OCI-LY7 (cell line): ENCODE measurements around the gene CEP170B. TPM values are rescaled to one million over a fixed set of nuclear protein-coding genes. Genes with fewer than 3 reads are reported as not detected.

Experiments used
- BruUV-seq: library from RNA; stranded (reverse); fragments of 400-500 nt; replicated peaks from 2 replicates; lab custom pipeline; 2021; lab: Mats Ljungman, UMichigan
- CTCF ChIA-PET: fragments of 300-600 bp; sonication (Branson Sonifier 250); formaldehyde crosslinking; loops from one replicate; lab custom pipeline; 2022; ENCODE audit warnings: antibody characterized with exemption; ENCODE audit not compliant: unreplicated experiment; lab: Charles Lee
- POLR2A ChIA-PET: fragments of 300-600 bp; sonication (Branson Sonifier 250); formaldehyde crosslinking; loops from one replicate; lab custom pipeline; 2022; ENCODE audit warnings: antibody characterized with exemption; lab: Charles Lee
- DNase-seq: peaks from one replicate; pipeline ENCODE4 v3.0.0-alpha.2; 2015; ENCODE audit warnings: low spot score
- H2AFZ ChIP-seq: fragments of 200-600 bp; sonication (generic), shearing (Covaris generic); 2 replicates; pipeline ENCODE4 v1.6.1; 2014; ENCODE audit warnings: mild to moderate bottlenecking, antibody characterized with exemption, low read length, moderate library complexity
- H3K27ac ChIP-seq: fragments of 200-600 bp; sonication (generic); 2 replicates; pipeline ENCODE4 v1.5.1; 2014; ENCODE audit warnings: mixed run types, low read depth, mild to moderate bottlenecking, moderate library complexity, low read length, inconsistent platforms; ENCODE audit not compliant: poor library complexity, severe bottlenecking
- H3K36me3 ChIP-seq: fragments of 200-600 bp; sonication (generic); 2 replicates; pipeline ENCODE4 v1.6.1; 2014; ENCODE audit warnings: mild to moderate bottlenecking, antibody characterized with exemption, low read length, moderate library complexity, mixed read lengths; ENCODE audit not compliant: insufficient read depth
- H3K4me1 ChIP-seq: fragments of 200-600 bp; sonication (generic); 2 replicates; pipeline ENCODE4 v1.5.1; 2014; ENCODE audit warnings: mild to moderate bottlenecking, low read length; ENCODE audit not compliant: insufficient read depth, poor library complexity, severe bottlenecking
- H3K4me2 ChIP-seq: fragments of 200-600 bp; sonication (generic); 2 replicates; pipeline ENCODE4 v1.6.1; 2014; ENCODE audit warnings: mild to moderate bottlenecking, low read length
- H3K4me3 ChIP-seq: fragments of 200-600 bp; sonication (generic); 2 replicates; pipeline ENCODE4 v1.5.1; 2014; ENCODE audit warnings: mild to moderate bottlenecking, low read depth, low read length; ENCODE audit not compliant: poor library complexity, severe bottlenecking
- H3K79me2 ChIP-seq: fragments of 200-600 bp; sonication (generic); 2 replicates; pipeline ENCODE4 v1.6.1; 2016; ENCODE audit warnings: low read depth, mild to moderate bottlenecking, low read length, moderate library complexity, mixed read lengths; ENCODE audit not compliant: insufficient read depth
- H3K9me2 ChIP-seq: fragments of 200-600 bp; sonication (generic); 2 replicates; pipeline ENCODE4 v1.6.1; 2016; ENCODE audit warnings: mild to moderate bottlenecking, low read length, mixed read lengths; ENCODE audit not compliant: insufficient read depth
- H3K9me3 ChIP-seq: fragments of 200-600 bp; sonication (generic); 2 replicates; pipeline ENCODE4 v1.6.1; 2014; ENCODE audit warnings: mild to moderate bottlenecking, mixed run types, low read length, mixed read lengths
- H4K20me1 ChIP-seq: fragments of 200-600 bp; sonication (generic); 2 replicates; pipeline ENCODE4 v1.6.1; 2014; ENCODE audit warnings: mild to moderate bottlenecking, antibody characterized with exemption, low read length, moderate library complexity, mixed read lengths; ENCODE audit not compliant: insufficient read depth
- EZH2phosphoT487 ChIP-seq: fragments of 200-600 bp; sonication (generic); IDR thresholded peaks from 2 replicates; pipeline ENCODE4 v1.6.1; 2018; ENCODE audit warnings: low read depth, borderline replicate concordance, mild to moderate bottlenecking, mixed run types, antibody characterized with exemption, low read length, moderate library complexity, mixed read lengths
- intact Hi-C: fragments of 100-400 bp; cut with micrococcal nuclease; formaldehyde crosslinking; loops from one replicate; pipeline ENCODE4 v1.10.0; 2022; ENCODE audit not compliant: unreplicated experiment
- total RNA-seq, 2 experiments: library from RNA; depleted of rRNA in 1 of 2; stranded (reverse); fragments of >200 nt in 1 of 2; shearing (Covaris generic) in 1 of 2; gene quantifications; 2 replicates each; pipeline ENCODE4 v1.2.3, GENCODE V29; 2014 to 2022
- TF ChIP-seq, protein P1 (sequence below): fragments of 200-600 bp; sonication (generic); conservative IDR thresholded peaks from 2 replicates; pipeline ENCODE4 v1.5.1; 2014; ENCODE audit warnings: mild to moderate bottlenecking, antibody characterized with exemption, low read length, moderate library complexity, mixed read lengths

The CEP170B gene
- total RNA-seq, 2 experiments from 2014 or later = 0.10 to 0.16 TPM

DNA sequence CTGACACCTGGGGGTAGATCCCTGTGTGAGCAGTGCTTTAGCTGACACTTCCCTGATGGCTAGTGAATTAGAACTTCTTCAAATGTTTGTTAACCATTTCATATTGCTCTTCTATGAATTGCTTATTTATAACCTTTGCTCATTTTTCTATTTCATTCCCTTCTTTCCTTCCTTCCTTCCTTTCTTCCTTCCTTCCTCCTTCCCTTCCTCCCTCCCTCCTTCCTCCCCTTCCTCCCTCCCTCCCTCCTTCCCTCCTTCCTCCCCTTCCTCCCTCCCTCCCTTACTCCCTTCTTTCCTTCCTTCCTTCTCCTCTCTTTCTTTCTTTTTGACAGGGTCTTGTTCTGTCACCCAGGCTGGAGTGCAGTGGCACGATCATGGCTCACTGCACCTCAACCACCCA lies 23.3 kb upstream of the CEP170B start:
- Histone ChIP-seq H3K9me2 (no peaks in the 10 kb centered on the region), H4K20me1 (no peaks in the 10 kb centered on the region), H3K36me3 (no peaks in the 10 kb centered on the region), H3K27ac (no peak overlapping the region), H3K4me2 (no peak overlapping the region), H3K4me1 (no peaks in the 10 kb centered on the region), H3K9me3 (no peaks in the 10 kb centered on the region), H3K79me2 (no peaks in the 10 kb centered on the region), H2AFZ (no peak overlapping the region), H3K4me3 (no peak overlapping the region)
- ChIA-PET CTCF (no interaction called here), POLR2A (no interaction called here)
- DNase-seq = no peak
- intact Hi-C loops = no loop called here
- TF ChIP-seq, protein P1, sequence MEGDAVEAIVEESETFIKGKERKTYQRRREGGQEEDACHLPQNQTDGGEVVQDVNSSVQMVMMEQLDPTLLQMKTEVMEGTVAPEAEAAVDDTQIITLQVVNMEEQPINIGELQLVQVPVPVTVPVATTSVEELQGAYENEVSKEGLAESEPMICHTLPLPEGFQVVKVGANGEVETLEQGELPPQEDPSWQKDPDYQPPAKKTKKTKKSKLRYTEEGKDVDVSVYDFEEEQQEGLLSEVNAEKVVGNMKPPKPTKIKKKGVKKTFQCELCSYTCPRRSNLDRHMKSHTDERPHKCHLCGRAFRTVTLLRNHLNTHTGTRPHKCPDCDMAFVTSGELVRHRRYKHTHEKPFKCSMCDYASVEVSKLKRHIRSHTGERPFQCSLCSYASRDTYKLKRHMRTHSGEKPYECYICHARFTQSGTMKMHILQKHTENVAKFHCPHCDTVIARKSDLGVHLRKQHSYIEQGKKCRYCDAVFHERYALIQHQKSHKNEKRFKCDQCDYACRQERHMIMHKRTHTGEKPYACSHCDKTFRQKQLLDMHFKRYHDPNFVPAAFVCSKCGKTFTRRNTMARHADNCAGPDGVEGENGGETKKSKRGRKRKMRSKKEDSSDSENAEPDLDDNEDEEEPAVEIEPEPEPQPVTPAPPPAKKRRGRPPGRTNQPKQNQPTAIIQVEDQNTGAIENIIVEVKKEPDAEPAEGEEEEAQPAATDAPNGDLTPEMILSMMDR = no peak
- no peak for TF ChIP-seq EZH2phosphoT487
- BruUV-seq = no TSS peak

- H3K4me1 ChIP-seq = no peaks in the 10 kb centered on the region
Observed at GRCh38 chr14:104843006-104843405, 22.1 kb upstream of the CEP170B start.

More at GRCh38 chr14:104843006-104843405, 22.1 kb upstream of the CEP170B start:
- Histone ChIP-seq H3K9me2 (no peaks in the 10 kb centered on the region), H3K4me2 (no peak overlapping the region), H3K9me3 (no peaks in the 10 kb centered on the region), H4K20me1 (no peaks in the 10 kb centered on the region), H3K79me2 (no peaks in the 10 kb centered on the region), H3K36me3 (no peaks in the 10 kb centered on the region), H3K4me3 (no peak overlapping the region), H2AFZ (no peak overlapping the region), H3K27ac (no peak overlapping the region)
- CTCF ChIA-PET = no interaction called here
- intact Hi-C loops = no loop called here
- DNase-seq = no peak
- TF ChIP-seq, protein P1 = no peak
- TF ChIP-seq EZH2phosphoT487 = no peak
- no TSS peak for BruUV-seq
- POLR2A ChIA-PET = no interaction called here
